Upper lobe of left lung (tissue), 4 donors: ENCODE data around the gene GFM2.

Experiments
- CTCF ChIP-seq, 6 experiments: fragments of 450-650 bp in 4 of 6; fragments of 200-600 bp in 2 of 6; sonication (generic) in 2 of 6; IDR thresholded peaks; one replicate each; pipeline ENCODE4 v1.5.1; 2016 to 2019; ENCODE audit warnings: antibody characterized with exemption in 6 of 6
- EP300 ChIP-seq, 4 donors: sonication (generic); formaldehyde crosslinking; IDR thresholded peaks; one replicate each; pipeline ENCODE4 v1.5.1; 2017; ENCODE audit warnings: antibody characterized with exemption in 4 of 4, control low read depth in 2 of 4
- POLR2A ChIP-seq, 4 donors: fragments of 450-650 bp; IDR thresholded peaks; one replicate each; pipeline ENCODE4 v1.5.1; 2016 to 2017; ENCODE audit warnings: antibody characterized with exemption in 4 of 4, mild to moderate bottlenecking in 2 of 4
- POLR2AphosphoS5 ChIP-seq, 2 donors: sonication (generic); formaldehyde crosslinking; IDR thresholded peaks; one replicate each; pipeline ENCODE4 v1.5.1; 2017; ENCODE audit warnings: antibody characterized with exemption in 2 of 2

- TF ChIP-seq EP300 (IDR thresholded peaks at IDR 0.05) (no peak), CTCF (IDR thresholded peaks at IDR 0.05) (no peak), POLR2A (IDR thresholded peaks at IDR 0.05) (no peak), POLR2AphosphoS5 (IDR thresholded peaks at IDR 0.05) (no peak)
Observed at GRCh38 chr5:74772359-74772758, 5.4 kb upstream of the GFM2 start.
